HepG2 (cell line): ENCODE measurements around the gene CCDC93. TPM values are rescaled to one million over a fixed set of nuclear protein-coding genes. Genes with fewer than 3 reads are reported as not detected.

Experiments used
- EP300 ChIP-seq, 3 experiments: sonication (generic) in 1 of 3; formaldehyde crosslinking in 1 of 3; IDR thresholded peaks; 2 replicates each; pipeline versions ENCODE4 v1.5.1 to v1.6.1; 2011 to 2020; ENCODE audit warnings: low read depth in 2 of 3, low read length in 2 of 3, borderline replicate concordance in 1 of 3, improper control_type of control experiment in 1 of 3, mild to moderate bottlenecking in 1 of 3, missing genetic modification reagents in 1 of 3, moderate library complexity in 1 of 3
- FOXP1 ChIP-seq, 2 experiments: fragments of 450-650 bp in 1 of 2; IDR thresholded peaks; 2 replicates each; pipeline ENCODE4 v1.6.1; 2017 to 2018; ENCODE audit warnings: antibody characterized with exemption in 1 of 2
- RARG ChIP-seq: sonication (generic); formaldehyde crosslinking; IDR thresholded peaks from 2 replicates; pipeline ENCODE4 v1.4.0; 2020; ENCODE audit warnings: low read depth, mild to moderate bottlenecking, missing genetic modification reagents
- SOX13 ChIP-seq, 3 experiments: fragments of 450-650 bp in 1 of 3; sonication (generic) in 1 of 3; formaldehyde crosslinking in 1 of 3; IDR thresholded peaks in 2 of 3; conservative IDR thresholded peaks in 1 of 3; 2 replicates each; pipeline versions ENCODE4 v1.5.0 to v1.6.1; 2016 to 2020; ENCODE audit warnings: antibody characterized with exemption in 1 of 3, mild to moderate bottlenecking in 1 of 3, missing compliant biosample characterization in 1 of 3, missing genetic modification reagents in 1 of 3, moderate library complexity in 1 of 3
- TSC22D2 ChIP-seq: sonication (generic); formaldehyde crosslinking; IDR thresholded peaks from 2 replicates; pipeline ENCODE4 v1.5.1; 2020; ENCODE audit warnings: missing genetic modification reagents, mild to moderate bottlenecking, borderline replicate concordance
- YEATS2 ChIP-seq: sonication (generic); formaldehyde crosslinking; IDR thresholded peaks from 2 replicates; pipeline ENCODE4 v1.4.0; 2020; ENCODE audit warnings: missing genetic modification reagents, borderline replicate concordance
- ZFP62 ChIP-seq: sonication (generic); formaldehyde crosslinking; IDR thresholded peaks from 2 replicates; pipeline ENCODE4 v1.4.0; 2020; ENCODE audit warnings: missing genetic modification reagents
- ZNF530 ChIP-seq: sonication (generic); formaldehyde crosslinking; IDR thresholded peaks from 2 replicates; pipeline ENCODE4 v1.5.0; 2020; ENCODE audit warnings: low read depth, mild to moderate bottlenecking, missing genetic modification reagents
- ZNF720 ChIP-seq: sonication (generic); formaldehyde crosslinking; IDR thresholded peaks from 2 replicates; pipeline ENCODE4 v1.4.0; 2020; ENCODE audit warnings: missing genetic modification reagents
- ZSCAN29 ChIP-seq: sonication (generic); formaldehyde crosslinking; conservative IDR thresholded peaks from 2 replicates; pipeline ENCODE4 v1.4.0; 2020; ENCODE audit warnings: mild to moderate bottlenecking, missing genetic modification reagents
- polyA plus RNA-seq, 8 experiments: library from polyadenylated mRNA; depleted of rRNA in 3 of 8; stranded (reverse) in 7 of 8; unstranded in 1 of 8; fragments of >200 nt; fragmentation: Illumina TruSeq in 4 of 8; extraction: Trizol in 4 of 8; gene quantifications; 2 replicates each; pipeline versions ENCODE4 v1.2.1 to v1.2.3, GENCODE V29; 2011 to 2016; ENCODE audit warnings: low read depth in 4 of 8, missing spikeins in 1 of 8, mixed read lengths in 1 of 8; ENCODE audit not compliant: insufficient read depth in 1 of 8
- total RNA-seq, 5 experiments: library from RNA; depleted of rRNA; stranded (reverse); fragments of >200 nt; fragmentation: Illumina TruSeq; extraction: Trizol; gene quantifications; 2 replicates each; pipeline ENCODE4 v1.2.3, GENCODE V29; 2016; ENCODE audit warnings: low read depth in 1 of 5
- TF ChIP-seq, protein P1 (sequence below): sonication (generic); formaldehyde crosslinking; IDR thresholded peaks from 2 replicates; pipeline ENCODE4 v1.5.1; 2020; ENCODE audit warnings: mild to moderate bottlenecking, missing genetic modification reagents, moderate library complexity
- TF ChIP-seq, protein P2 (sequence below): IDR thresholded peaks from 2 replicates; pipeline ENCODE4 v1.4.0; 2020; ENCODE audit warnings: mild to moderate bottlenecking, missing genetic modification reagents
- TF ChIP-seq, protein P3 (sequence below): sonication (generic); formaldehyde crosslinking; conservative IDR thresholded peaks from 2 replicates; pipeline ENCODE4 v1.4.0; 2020; ENCODE audit warnings: missing genetic modification reagents
- TF ChIP-seq, protein P4 (sequence below): sonication (generic); formaldehyde crosslinking; conservative IDR thresholded peaks from 2 replicates; pipeline ENCODE4 v1.4.0; 2020; ENCODE audit warnings: mild to moderate bottlenecking, missing genetic modification reagents, moderate library complexity

CCDC93 gene
- total and polyA plus RNA-seq, 2 of the 13 experiments (the other 11 are each of a cell fraction or from before 2014, with no cell fraction given): 37.2 to 53.2 TPM

DNA sequence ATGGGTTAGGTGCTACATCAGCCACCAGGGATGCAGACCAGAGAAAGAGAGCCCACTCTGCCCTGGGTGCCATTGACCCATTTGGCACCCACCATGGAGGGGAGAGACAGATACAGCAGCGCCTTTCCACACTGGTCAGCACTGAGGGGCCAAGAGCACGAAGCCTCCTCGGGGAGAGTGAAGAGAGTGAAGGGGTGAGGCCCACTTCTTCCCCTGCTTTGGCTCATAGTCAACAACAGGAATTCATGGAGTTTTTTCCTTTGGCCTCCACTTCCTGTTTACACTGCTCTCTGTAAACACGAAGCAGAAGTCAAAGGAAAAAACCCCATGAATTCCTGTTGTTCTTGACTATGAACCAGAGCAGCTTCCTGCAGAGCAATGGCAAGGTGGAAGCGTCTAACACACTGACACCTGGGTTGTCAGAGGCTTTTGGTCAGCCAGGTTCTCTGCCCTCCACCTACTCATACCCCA lies 80.0 kb downstream of the CCDC93 start (continued):
- TF ChIP-seq, protein P1, sequence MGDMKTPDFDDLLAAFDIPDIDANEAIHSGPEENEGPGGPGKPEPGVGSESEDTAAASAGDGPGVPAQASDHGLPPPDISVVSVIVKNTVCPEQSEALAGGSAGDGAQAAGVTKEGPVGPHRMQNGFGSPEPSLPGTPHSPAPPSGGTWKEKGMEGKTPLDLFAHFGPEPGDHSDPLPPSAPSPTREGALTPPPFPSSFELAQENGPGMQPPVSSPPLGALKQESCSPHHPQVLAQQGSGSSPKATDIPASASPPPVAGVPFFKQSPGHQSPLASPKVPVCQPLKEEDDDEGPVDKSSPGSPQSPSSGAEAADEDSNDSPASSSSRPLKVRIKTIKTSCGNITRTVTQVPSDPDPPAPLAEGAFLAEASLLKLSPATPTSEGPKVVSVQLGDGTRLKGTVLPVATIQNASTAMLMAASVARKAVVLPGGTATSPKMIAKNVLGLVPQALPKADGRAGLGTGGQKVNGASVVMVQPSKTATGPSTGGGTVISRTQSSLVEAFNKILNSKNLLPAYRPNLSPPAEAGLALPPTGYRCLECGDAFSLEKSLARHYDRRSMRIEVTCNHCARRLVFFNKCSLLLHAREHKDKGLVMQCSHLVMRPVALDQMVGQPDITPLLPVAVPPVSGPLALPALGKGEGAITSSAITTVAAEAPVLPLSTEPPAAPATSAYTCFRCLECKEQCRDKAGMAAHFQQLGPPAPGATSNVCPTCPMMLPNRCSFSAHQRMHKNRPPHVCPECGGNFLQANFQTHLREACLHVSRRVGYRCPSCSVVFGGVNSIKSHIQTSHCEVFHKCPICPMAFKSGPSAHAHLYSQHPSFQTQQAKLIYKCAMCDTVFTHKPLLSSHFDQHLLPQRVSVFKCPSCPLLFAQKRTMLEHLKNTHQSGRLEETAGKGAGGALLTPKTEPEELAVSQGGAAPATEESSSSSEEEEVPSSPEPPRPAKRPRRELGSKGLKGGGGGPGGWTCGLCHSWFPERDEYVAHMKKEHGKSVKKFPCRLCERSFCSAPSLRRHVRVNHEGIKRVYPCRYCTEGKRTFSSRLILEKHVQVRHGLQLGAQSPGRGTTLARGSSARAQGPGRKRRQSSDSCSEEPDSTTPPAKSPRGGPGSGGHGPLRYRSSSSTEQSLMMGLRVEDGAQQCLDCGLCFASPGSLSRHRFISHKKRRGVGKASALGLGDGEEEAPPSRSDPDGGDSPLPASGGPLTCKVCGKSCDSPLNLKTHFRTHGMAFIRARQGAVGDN: peak; percentile 87
- TF ChIP-seq FOXP1 (IDR thresholded peaks at IDR 0.05): peak; percentile 97
- TF ChIP-seq FOXP1 (CRISPR knock-in tag; IDR thresholded peaks at IDR 0.05): peak; percentile 100
- no peak for TF ChIP-seq RARG
- no peak for TF ChIP-seq ZNF530 (CRISPR knock-in tag)
- TF ChIP-seq, protein P2, sequence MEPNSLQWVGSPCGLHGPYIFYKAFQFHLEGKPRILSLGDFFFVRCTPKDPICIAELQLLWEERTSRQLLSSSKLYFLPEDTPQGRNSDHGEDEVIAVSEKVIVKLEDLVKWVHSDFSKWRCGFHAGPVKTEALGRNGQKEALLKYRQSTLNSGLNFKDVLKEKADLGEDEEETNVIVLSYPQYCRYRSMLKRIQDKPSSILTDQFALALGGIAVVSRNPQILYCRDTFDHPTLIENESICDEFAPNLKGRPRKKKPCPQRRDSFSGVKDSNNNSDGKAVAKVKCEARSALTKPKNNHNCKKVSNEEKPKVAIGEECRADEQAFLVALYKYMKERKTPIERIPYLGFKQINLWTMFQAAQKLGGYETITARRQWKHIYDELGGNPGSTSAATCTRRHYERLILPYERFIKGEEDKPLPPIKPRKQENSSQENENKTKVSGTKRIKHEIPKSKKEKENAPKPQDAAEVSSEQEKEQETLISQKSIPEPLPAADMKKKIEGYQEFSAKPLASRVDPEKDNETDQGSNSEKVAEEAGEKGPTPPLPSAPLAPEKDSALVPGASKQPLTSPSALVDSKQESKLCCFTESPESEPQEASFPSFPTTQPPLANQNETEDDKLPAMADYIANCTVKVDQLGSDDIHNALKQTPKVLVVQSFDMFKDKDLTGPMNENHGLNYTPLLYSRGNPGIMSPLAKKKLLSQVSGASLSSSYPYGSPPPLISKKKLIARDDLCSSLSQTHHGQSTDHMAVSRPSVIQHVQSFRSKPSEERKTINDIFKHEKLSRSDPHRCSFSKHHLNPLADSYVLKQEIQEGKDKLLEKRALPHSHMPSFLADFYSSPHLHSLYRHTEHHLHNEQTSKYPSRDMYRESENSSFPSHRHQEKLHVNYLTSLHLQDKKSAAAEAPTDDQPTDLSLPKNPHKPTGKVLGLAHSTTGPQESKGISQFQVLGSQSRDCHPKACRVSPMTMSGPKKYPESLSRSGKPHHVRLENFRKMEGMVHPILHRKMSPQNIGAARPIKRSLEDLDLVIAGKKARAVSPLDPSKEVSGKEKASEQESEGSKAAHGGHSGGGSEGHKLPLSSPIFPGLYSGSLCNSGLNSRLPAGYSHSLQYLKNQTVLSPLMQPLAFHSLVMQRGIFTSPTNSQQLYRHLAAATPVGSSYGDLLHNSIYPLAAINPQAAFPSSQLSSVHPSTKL (CRISPR knock-in tag): peak; percentile 82
- no peak for TF ChIP-seq ZSCAN29 (CRISPR knock-in tag)
- peak; percentile 45; the same call in 1 of the 2 replicates for TF ChIP-seq YEATS2 (CRISPR knock-in tag)
- peak in 1 of 2 experiments; percentile 90; a peak in 2 of 4 replicates for TF ChIP-seq EP300 (IDR thresholded peaks at IDR 0.05; ENCODE audit: low read depth in 2 of 2, low read length in 2 of 2)
- TF ChIP-seq EP300 (CRISPR knock-in tag; IDR thresholded peaks at IDR 0.05; ENCODE audit: borderline replicate concordance): no peak; the same call in 1 of the 2 replicates
- TF ChIP-seq ZFP62 (CRISPR knock-in tag): no peak
- TF ChIP-seq SOX13 (IDR thresholded peaks at IDR 0.05): no peak
- peak in 1 of 2 experiments; percentile 53; a peak in 1 of 4 replicates for TF ChIP-seq SOX13 (CRISPR knock-in tag; conservative IDR thresholded peaks at IDR 0.05 in 1 of 2, IDR thresholded peaks at IDR 0.05 in 1 of 2)
- TF ChIP-seq ZNF720 (CRISPR knock-in tag): no peak
- no peak for TF ChIP-seq TSC22D2
- TF ChIP-seq, protein P3, sequence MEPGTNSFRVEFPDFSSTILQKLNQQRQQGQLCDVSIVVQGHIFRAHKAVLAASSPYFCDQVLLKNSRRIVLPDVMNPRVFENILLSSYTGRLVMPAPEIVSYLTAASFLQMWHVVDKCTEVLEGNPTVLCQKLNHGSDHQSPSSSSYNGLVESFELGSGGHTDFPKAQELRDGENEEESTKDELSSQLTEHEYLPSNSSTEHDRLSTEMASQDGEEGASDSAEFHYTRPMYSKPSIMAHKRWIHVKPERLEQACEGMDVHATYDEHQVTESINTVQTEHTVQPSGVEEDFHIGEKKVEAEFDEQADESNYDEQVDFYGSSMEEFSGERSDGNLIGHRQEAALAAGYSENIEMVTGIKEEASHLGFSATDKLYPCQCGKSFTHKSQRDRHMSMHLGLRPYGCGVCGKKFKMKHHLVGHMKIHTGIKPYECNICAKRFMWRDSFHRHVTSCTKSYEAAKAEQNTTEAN (CRISPR knock-in tag): 0 out of 2 replicates have a peak, but pooled peaks have one; percentile 33
- TF ChIP-seq, protein P4, sequence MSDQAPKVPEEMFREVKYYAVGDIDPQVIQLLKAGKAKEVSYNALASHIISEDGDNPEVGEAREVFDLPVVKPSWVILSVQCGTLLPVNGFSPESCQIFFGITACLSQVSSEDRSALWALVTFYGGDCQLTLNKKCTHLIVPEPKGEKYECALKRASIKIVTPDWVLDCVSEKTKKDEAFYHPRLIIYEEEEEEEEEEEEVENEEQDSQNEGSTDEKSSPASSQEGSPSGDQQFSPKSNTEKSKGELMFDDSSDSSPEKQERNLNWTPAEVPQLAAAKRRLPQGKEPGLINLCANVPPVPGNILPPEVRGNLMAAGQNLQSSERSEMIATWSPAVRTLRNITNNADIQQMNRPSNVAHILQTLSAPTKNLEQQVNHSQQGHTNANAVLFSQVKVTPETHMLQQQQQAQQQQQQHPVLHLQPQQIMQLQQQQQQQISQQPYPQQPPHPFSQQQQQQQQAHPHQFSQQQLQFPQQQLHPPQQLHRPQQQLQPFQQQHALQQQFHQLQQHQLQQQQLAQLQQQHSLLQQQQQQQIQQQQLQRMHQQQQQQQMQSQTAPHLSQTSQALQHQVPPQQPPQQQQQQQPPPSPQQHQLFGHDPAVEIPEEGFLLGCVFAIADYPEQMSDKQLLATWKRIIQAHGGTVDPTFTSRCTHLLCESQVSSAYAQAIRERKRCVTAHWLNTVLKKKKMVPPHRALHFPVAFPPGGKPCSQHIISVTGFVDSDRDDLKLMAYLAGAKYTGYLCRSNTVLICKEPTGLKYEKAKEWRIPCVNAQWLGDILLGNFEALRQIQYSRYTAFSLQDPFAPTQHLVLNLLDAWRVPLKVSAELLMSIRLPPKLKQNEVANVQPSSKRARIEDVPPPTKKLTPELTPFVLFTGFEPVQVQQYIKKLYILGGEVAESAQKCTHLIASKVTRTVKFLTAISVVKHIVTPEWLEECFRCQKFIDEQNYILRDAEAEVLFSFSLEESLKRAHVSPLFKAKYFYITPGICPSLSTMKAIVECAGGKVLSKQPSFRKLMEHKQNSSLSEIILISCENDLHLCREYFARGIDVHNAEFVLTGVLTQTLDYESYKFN: peak; percentile 91
